Mononuclear cell (primary cell): ENCODE measurements around the gene HS3ST5. TPM values are rescaled to one million over a fixed set of nuclear protein-coding genes. Genes with fewer than 3 reads are reported as not detected.
"Not testable (repeated sequence)": the region's sequence is repeated elsewhere in the genome, so short reads cannot be mapped to it uniquely, and the experiment has no call there.

Experiments used
- H3K27me3 ChIP-seq: 2 replicates; pipeline ENCODE4 v1.6.0; 2011; ENCODE audit warnings: low read length, control low read depth; ENCODE audit not compliant: insufficient read depth
- H3K4me1 ChIP-seq: 2 replicates; pipeline ENCODE4 v1.5.1; 2011; ENCODE audit warnings: mild to moderate bottlenecking, low read length, control low read depth; ENCODE audit not compliant: insufficient read depth
- H3K4me3 ChIP-seq: 2 replicates; pipeline ENCODE4 v1.5.1; 2011; ENCODE audit warnings: mild to moderate bottlenecking, low read length, moderate library complexity
- H3K9me3 ChIP-seq: 2 replicates; pipeline ENCODE4 v1.5.1; 2011; ENCODE audit warnings: low read depth, mild to moderate bottlenecking, control low read depth, low read length
- total RNA-seq: library from RNA; depleted of rRNA; stranded (reverse); fragments of >200 nt; gene quantifications from one replicate; pipeline ENCODE4 v1.2.3, GENCODE V29; 2012

Gene HS3ST5
- total RNA-seq, 1 donor = not detected

DNA sequence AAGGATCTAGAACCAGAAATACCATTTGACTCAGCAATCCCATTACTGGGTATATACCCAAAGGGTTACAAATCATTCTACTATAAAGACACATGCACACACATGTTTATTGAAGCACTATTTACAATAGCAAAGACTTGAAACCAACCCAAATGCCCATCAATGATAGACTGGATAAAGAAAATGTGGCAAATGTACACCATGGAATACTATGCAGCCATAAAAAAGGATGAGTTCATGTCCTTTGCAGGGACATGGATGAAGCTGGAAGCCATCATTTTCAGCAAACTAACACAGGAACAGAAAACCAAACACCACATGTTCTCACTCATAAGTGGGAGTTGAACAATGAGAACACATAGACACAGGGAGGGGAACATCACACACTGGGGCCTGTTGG lies 193.6 kb downstream of the HS3ST5 start:
- H3K4me3 ChIP-seq, H3K9me3 ChIP-seq: not testable (repeated sequence)

DNA sequence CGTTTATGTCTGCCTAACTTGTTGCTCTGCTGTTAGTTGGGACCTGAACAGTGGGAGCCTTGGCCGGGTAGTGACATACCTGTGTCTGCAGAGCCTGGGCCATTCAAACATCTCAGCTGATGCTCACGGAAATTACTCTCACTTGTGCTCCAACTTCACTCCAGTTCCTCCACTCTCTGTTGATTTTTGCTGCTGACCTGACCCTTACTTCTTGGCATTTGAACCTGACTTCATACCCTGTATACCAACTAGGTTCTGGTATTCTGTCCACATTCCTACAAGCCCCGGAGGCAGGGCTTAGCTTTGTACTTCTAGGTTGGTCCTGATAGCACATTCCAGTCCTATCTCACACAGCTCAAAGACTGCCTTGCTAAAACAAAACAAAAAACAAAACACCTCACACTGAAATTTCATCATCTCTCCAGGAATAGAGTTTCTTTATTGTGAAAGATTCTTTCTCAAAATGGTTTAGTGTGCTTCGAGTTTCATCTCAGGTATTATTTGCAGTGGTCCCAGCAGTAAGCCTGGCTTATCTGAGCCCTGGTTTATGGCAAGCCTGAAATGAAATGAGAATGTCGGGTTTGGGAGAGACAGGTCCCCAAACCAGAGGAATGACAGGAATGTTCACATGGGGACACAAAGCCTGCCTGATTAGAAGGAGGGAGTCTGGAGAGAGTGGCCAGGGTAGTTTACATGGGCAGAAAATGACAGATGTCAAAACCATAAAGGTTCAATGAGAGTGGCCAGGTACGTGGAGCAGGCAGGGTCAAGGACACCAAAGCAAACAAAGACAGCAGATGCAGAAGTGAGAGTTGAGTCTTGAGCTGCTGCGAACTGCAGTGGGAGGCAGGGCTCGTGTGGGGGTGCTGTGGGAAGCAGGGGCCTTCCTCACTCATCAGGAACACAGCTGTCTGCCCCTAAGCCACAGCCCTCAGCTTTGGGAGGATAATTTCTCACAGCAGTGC lies 197.7 kb downstream of the HS3ST5 start:
- no peak overlapping the region for H3K4me3 ChIP-seq
- no peaks in the 10 kb centered on the region for H3K27me3 ChIP-seq
- no peaks in the 10 kb centered on the region for H3K4me1 ChIP-seq
- no peaks in the 10 kb centered on the region for H3K9me3 ChIP-seq

More for the DNA sequence above, 193.6 kb downstream of the HS3ST5 start:
- H3K27me3 ChIP-seq, H3K4me1 ChIP-seq: not testable (repeated sequence)

DNA sequence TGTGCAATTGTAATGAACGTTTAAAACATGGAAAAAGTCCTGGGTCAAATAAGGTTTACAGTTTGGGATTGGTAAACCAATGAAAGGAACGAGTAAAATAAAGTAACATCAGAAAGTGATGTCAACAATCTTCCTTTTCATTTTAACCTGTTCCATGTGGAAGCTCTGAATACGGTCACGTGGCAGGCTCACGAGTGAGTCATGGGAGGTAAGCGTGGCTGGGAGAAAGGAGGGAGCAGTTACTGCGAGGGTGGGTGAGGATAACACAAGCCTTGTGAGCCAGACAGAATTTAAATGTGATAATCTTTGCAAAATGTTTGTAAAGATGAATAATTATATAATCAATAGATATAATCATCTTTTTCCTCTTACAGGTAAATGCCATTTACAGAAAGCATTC lies 200.6 kb downstream of the HS3ST5 start:
- no peaks in the 10 kb centered on the region for H3K9me3 ChIP-seq
- H3K27me3 ChIP-seq = no peaks in the 10 kb centered on the region
- H3K4me1 ChIP-seq = no peaks in the 10 kb centered on the region
- no peak overlapping the region for H3K4me3 ChIP-seq

DNA sequence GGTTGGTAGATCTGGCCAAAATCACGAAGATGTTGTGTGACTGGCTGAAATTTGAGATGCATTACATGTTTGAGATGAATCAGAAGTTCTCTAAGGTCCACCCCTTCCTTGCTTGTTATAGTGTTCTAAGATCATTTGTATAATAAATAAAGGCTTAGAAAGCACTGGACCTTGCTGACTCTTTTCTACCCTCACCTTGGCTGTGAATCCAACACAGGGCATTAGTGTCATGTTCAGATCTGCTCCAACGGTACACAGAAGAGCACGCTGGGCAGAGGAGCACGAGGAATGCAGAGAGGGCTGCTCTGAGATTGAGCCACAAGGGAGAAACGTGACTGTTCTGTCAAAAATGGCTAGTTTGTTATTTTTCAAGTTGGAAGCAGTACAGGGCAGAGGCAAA lies 202.4 kb downstream of the HS3ST5 start:
- H3K4me1 ChIP-seq = no peaks in the 10 kb centered on the region
- H3K27me3 ChIP-seq = no peaks in the 10 kb centered on the region
- no peak overlapping the region for H3K4me3 ChIP-seq
- H3K9me3 ChIP-seq = no peaks in the 10 kb centered on the region

DNA sequence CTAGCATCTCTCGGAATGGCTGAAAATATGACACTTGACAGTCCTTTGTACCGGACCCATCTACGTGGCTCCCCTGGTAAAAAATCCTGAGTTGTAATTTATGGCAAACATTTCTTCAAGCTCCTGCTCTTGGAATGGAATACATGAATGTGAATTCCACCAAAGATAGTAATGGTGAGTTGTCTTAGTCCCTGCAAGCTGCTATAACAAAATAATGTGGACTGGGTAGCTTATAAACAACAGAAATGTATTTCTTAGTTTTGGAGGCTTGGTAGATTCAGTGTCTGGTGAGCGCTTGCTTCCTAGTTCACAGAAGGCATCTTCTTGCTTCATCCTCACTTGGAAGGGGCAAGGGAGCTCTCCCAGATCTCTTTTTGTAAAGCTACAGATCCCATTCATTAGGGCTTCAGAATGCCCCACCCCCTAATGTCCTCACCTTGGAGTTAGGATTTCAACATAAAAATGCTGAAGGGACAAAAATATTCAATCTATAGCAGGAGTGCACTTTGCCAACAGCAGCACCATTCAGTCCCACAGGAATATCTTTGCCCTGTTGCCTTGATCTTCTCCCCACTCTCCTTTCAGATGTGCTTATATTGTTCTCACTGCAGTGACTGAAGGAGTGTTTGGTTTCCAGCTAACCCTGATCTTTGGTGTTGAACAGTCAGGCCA lies 204.1 kb downstream of the HS3ST5 start:
- H3K4me3 ChIP-seq = no peak overlapping the region
- H3K27me3 ChIP-seq = no peaks in the 10 kb centered on the region
- no peaks in the 10 kb centered on the region for H3K9me3 ChIP-seq
- no peaks in the 10 kb centered on the region for H3K4me1 ChIP-seq

DNA sequence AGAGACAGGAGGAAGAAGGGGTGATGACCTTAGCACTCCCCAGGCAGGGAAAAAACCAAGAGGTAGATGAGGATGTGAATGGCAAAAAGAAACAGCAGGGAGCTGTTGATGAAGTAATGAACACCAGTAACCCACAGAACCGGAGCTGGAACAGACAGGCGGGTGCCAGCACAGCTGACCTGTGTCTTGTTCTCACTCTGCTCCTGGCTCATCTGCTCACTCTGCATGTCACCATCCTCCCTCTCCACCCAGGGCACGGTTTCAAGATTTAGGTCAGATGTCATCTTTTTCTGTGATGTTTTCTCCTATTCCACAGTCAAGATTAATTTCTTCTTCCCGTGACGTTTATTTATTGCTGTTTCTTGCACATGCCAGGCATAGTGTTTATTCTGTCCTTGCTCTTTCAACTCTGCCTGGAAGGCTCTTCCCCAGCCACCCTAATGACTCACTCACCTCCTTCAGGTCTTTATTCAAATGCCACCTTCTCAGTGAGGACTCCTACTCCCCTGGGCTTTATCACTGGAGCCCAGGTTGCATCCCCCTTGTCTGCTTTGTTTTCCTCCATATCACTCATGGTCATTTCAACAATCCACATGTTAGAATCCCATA lies 207.4 kb downstream of the HS3ST5 start:
- H3K27me3 ChIP-seq = no peaks in the 10 kb centered on the region
- no peak overlapping the region for H3K4me3 ChIP-seq
- H3K9me3 ChIP-seq = no peaks in the 10 kb centered on the region
- H3K4me1 ChIP-seq = no peaks in the 10 kb centered on the region

DNA sequence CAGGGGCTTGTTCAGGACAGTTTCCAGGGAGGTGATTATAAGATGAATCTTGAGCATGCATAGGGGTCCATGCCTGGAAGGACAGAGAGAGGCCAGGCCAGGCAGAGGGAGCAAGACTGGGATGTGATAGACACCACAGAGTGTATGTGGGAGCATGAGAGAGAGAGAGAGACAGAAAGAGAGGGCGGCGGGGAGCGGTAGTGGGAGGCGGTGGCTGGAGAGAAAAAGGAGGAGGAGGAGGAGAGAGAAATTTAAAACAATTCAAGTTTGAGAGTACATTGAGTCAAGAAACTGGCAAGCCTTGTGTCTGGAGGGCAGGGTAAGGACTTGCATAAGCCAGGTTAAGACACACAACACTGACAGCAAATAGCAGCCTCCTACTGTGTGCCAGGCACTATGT lies 209.0 kb downstream of the HS3ST5 start:
- H3K4me3 ChIP-seq = no peak overlapping the region
- no peaks in the 10 kb centered on the region for H3K9me3 ChIP-seq
- no peaks in the 10 kb centered on the region for H3K27me3 ChIP-seq
- H3K4me1 ChIP-seq = no peaks in the 10 kb centered on the region

DNA sequence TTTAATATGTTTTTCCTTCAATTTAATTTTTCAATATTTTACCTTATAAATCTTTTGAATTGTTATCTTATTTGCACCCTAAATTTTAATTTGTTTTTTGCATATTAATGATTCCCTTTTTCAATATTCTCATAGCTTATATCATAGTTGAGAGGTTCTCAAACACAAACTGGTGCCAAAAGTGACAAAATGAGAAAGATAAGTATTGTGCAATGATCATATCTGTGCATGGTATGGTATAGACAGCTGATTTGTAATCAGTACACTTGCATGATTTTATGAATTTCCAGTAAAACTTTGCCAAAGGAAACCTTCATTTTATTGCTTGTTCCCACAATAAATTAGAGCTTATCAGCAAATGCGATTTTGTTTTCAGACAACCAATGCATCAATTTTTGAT lies 210.9 kb downstream of the HS3ST5 start:
- no peaks in the 10 kb centered on the region for H3K4me1 ChIP-seq
- no peak overlapping the region for H3K4me3 ChIP-seq
- no peaks in the 10 kb centered on the region for H3K27me3 ChIP-seq
- no peaks in the 10 kb centered on the region for H3K9me3 ChIP-seq

DNA sequence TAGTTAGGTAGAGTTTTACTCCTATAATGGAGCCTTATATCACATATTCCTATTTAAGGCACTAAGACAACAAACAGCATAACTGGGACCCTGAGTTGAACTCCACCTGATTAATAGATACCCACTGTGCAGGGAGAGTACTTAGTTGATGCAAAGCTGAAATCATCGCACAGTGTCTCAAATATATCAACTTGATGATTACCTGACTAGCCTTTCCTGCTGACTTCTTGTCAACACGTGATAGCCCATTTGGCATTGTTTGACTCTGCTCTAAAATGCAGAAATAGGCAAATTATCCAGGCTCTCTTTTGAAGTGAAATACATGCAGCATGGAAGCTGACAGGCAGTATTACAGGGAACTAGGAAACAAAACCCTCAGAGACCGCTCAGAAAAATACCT lies 217.2 kb downstream of the HS3ST5 start:
- Histone ChIP-seq H3K4me3 (no peak overlapping the region), H3K9me3 (no peaks in the 10 kb centered on the region), H3K4me1 (no peaks in the 10 kb centered on the region), H3K27me3 (no peaks in the 10 kb centered on the region)

DNA sequence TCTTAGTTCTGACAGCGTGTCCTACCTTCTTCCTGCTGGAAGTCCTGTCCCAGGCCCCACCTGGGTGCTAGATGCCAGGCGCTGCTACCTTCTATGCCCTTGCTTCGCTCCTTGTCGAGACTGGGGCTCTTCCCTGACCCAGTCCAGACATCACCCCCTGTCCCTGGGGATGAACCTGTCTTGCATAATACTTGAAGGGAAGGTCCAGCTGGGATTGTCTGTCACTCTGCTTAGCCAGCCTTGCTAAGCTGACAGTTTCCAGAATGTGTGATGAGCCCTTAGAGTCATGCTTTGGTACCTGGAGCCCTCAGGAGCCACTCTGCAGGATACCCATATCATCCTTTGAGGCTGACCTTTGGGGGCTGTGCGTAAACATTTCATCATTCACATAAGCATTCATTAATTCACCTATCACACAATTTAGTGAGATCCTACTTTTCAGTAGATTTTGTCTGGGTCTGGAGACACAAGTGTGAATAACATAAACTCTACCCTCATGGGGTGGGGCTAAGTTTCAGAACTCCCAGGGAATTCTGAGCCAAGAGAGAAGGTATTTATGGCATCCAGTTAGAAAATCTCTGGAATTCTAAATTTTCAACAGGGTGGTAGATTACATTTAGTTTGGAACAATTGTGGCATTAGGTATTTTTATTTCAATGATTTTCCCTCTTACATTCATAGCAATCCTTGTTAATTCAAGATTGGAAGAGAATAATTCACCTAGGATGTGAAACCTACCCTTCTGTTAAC lies 220.7 kb downstream of the HS3ST5 start:
- no peaks in the 10 kb centered on the region for H3K9me3 ChIP-seq
- no peaks in the 10 kb centered on the region for H3K4me1 ChIP-seq
- no peaks in the 10 kb centered on the region for H3K27me3 ChIP-seq
- no peak overlapping the region for H3K4me3 ChIP-seq

DNA sequence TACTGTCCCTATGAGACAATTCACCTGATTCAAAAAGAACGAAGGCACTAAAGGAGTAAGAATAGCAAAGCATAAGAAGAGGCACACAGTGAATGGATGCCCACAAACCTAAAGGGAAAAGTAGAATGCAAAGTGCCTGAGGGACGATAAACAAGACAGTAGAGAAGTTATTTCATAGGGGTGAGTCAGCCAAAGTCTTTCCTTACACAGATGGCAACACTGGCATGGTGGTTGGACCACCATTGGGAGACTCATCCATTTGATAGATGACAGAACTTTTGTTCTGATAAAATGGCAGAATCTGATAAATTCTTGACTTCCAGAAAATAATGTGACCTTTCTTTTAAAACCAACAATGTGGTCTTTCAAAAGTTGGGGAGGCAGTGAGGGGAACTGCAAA lies 223.8 kb downstream of the HS3ST5 start:
- Histone ChIP-seq H3K9me3 (no peaks in the 10 kb centered on the region), H3K4me1 (no peaks in the 10 kb centered on the region), H3K4me3 (no peak overlapping the region), H3K27me3 (no peaks in the 10 kb centered on the region)

DNA sequence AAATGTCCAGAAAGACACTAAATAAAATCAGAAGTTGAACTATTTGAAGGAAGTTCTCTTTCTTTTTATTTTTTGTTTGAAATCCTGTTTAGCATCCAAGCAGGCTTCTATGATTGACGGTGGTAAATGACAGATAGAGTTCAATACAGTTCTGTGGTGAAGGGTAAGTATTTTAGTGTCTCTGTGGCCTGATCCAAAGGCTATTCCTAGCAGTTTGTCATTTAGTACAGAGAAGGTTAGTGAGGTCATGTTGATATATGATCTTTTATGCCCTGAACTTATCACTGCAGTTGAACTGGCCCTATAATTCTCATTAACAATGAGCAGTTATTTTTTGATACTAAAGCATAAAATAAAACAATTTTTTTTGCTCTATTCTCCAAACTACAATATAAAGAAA lies 227.2 kb downstream of the HS3ST5 start:
- no peaks in the 10 kb centered on the region for H3K27me3 ChIP-seq
- no peak overlapping the region for H3K4me3 ChIP-seq
- no peaks in the 10 kb centered on the region for H3K9me3 ChIP-seq
- no peaks in the 10 kb centered on the region for H3K4me1 ChIP-seq

DNA sequence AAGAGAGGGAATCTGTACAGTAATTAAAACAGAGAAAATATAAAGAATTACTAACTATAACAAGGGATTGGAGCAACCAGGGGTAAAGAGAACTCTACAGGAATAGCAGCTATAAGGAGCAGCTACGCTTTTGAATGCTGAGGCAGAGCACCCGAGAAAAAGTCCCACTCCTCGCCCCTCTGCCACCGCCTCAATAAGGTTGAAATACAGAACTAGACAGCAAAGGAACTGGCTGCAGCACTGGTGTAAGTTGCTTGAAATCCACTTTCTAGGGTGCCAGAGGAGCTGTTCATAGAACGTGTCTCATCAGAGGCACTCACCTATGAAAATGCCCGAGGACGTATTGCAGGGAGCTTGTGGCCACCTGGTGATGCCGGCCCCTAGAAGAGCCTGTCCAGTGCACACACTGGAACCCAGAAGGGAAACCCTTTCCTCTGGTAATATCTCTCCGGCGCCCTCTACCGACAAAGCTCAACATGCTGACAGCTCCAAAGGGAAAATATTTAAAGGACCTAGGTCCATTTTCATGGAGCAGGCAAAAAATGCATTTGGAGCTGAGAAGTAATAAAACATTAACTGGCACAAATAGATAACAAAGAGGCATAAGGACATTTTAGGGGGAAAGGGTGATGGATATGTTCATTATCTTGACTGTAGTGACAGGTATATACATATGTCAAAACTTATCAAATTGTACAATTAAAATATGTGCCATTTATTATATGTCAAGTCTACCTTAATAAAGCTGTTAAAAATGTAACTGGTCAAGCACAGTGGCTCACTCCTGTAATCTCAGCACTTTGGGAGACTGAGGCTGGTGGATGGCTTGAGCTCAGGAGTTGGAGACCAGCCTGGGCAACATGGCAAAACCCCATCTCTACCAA lies 234.5 kb downstream of the HS3ST5 start:
- H3K4me1 ChIP-seq = no peaks in the 10 kb centered on the region
- H3K27me3 ChIP-seq = no peaks in the 10 kb centered on the region
- no peak overlapping the region for H3K4me3 ChIP-seq
- no peaks in the 10 kb centered on the region for H3K9me3 ChIP-seq

DNA sequence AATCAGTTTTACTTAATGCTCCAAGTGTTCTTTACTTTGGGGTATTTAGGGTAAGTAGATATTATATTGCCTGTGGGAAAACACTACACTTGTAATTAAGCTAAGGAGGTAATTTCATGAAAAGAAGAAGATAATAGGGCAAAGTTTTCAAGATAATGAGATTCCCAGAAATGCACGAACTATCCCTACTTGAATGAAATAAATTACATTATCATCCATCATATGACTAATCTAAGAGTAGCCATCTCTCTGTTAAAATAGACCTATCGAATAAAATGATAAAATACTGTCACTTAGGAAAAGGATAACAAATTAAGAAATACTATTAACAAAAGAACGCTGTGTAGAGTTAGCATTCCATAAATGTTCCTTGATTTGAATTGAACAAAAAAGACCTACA lies 236.8 kb downstream of the HS3ST5 start:
- Histone ChIP-seq H3K4me3 (no peak overlapping the region), H3K4me1 (no peaks in the 10 kb centered on the region), H3K9me3 (no peaks in the 10 kb centered on the region), H3K27me3 (no peaks in the 10 kb centered on the region)
